Trophoblast cell (in vitro differentiated cells and primary cell): ENCODE data around the gene SLIT1.

Experiments used
- DNase-seq, 2 donors: peaks; one replicate each; pipeline ENCODE4 v3.0.0-alpha.2; 2016
- H2AFZ ChIP-seq: 2 replicates; pipeline ENCODE4 v1.6.1; 2013; ENCODE audit warnings: low read length, moderate library complexity, mild to moderate bottlenecking; ENCODE audit not compliant: insufficient read depth, poor library complexity
- H2AK5ac ChIP-seq: 2 replicates; pipeline ENCODE4 v1.6.1; 2013; ENCODE audit warnings: mild to moderate bottlenecking, low read length
- H2BK120ac ChIP-seq: 2 replicates; pipeline ENCODE4 v1.6.1; 2013; ENCODE audit warnings: low read length, mild to moderate bottlenecking, moderate library complexity; ENCODE audit not compliant: insufficient read depth, poor library complexity
- H2BK12ac ChIP-seq: 2 replicates; pipeline ENCODE4 v1.6.1; 2013; ENCODE audit warnings: mild to moderate bottlenecking, low read length, moderate library complexity
- H2BK5ac ChIP-seq: 2 replicates; pipeline ENCODE4 v1.6.1; 2013; ENCODE audit warnings: low read length, low read depth, moderate library complexity, mild to moderate bottlenecking; ENCODE audit not compliant: poor library complexity
- H3K14ac ChIP-seq: 2 replicates; pipeline ENCODE4 v1.6.1; 2013; ENCODE audit warnings: mild to moderate bottlenecking, low read length
- H3K18ac ChIP-seq: 2 replicates; pipeline ENCODE4 v1.6.1; 2013; ENCODE audit warnings: mild to moderate bottlenecking, low read length
- H3K23ac ChIP-seq: 2 replicates; pipeline ENCODE4 v1.6.1; 2013; ENCODE audit warnings: low read length
- H3K27ac ChIP-seq: 2 replicates; pipeline ENCODE4 v1.5.1; 2013; ENCODE audit warnings: low read depth, mild to moderate bottlenecking, inconsistent platforms, low read length, moderate library complexity
- H3K27me3 ChIP-seq: 2 replicates; pipeline ENCODE4 v1.6.1; 2013; ENCODE audit warnings: inconsistent platforms, mild to moderate bottlenecking, low read length, moderate library complexity; ENCODE audit not compliant: insufficient read depth
- H3K36me3 ChIP-seq, 2 experiments: 1 replicate in 1 of 2; 2 replicates in 1 of 2; pipeline ENCODE4 v1.6.1; 2013; ENCODE audit warnings: low read length in 2 of 2, mild to moderate bottlenecking in 2 of 2, moderate library complexity in 1 of 2; ENCODE audit not compliant: insufficient read depth in 2 of 2, control insufficient read depth in 1 of 2
- H3K4ac ChIP-seq: 2 replicates; pipeline ENCODE4 v1.6.1; 2013; ENCODE audit warnings: low read depth, mild to moderate bottlenecking, low read length, moderate library complexity
- H3K4me1 ChIP-seq, 2 experiments: 1 replicate in 1 of 2; 2 replicates in 1 of 2; pipeline ENCODE4 v1.6.1; 2013; ENCODE audit warnings: low read length in 2 of 2, mild to moderate bottlenecking in 2 of 2, moderate library complexity in 1 of 2; ENCODE audit not compliant: insufficient read depth in 2 of 2, control insufficient read depth in 1 of 2
- H3K4me2 ChIP-seq: 2 replicates; pipeline ENCODE4 v1.6.1; 2013; ENCODE audit warnings: inconsistent platforms, mild to moderate bottlenecking, low read length, moderate library complexity
- H3K4me3 ChIP-seq: 2 replicates; pipeline ENCODE4 v1.5.1; 2013; ENCODE audit warnings: mild to moderate bottlenecking, low read depth, low read length, inconsistent platforms
- H3K79me1 ChIP-seq: one replicate; pipeline ENCODE4 v1.6.1; 2013; ENCODE audit warnings: low read length
- H3K79me2 ChIP-seq: 2 replicates; pipeline ENCODE4 v1.6.1; 2013; ENCODE audit warnings: low read length, mild to moderate bottlenecking; ENCODE audit not compliant: control insufficient read depth, insufficient read depth, poor library complexity
- H3K9ac ChIP-seq: 2 replicates; pipeline ENCODE4 v1.6.1; 2013; ENCODE audit warnings: mild to moderate bottlenecking, low read length
- H3K9me3 ChIP-seq: 2 replicates; pipeline ENCODE4 v1.6.1; 2013; ENCODE audit warnings: low read depth, mild to moderate bottlenecking, control low read depth, inconsistent platforms, low read length; ENCODE audit not compliant: insufficient read depth
- H4K12ac ChIP-seq: 2 replicates; pipeline ENCODE4 v1.6.1; 2013; ENCODE audit warnings: low read depth, mild to moderate bottlenecking, low read length, moderate library complexity
- H4K8ac ChIP-seq: 2 replicates; pipeline ENCODE4 v1.6.1; 2013; ENCODE audit warnings: low read depth, mild to moderate bottlenecking, low read length, moderate library complexity
- H4K91ac ChIP-seq: one replicate; pipeline ENCODE4 v1.6.1; 2013; ENCODE audit warnings: low read depth, mild to moderate bottlenecking, low read length, moderate library complexity
- WGBS: extraction: QIAGEN DNeasy Blood & Tissue Kit; methylation state at CpG from one replicate; pipeline ENCODE4 v1.1.7; 2013; ENCODE audit warnings: missing lambda C conversion rate; ENCODE audit not compliant: insufficient read length, insufficient coverage; ENCODE audit errors: extremely low coverage; 5-methylcytosine and 5-hydroxymethylcytosine counted together

The SLIT1 gene

GRCh38 chr10:97195706-97196222 lies 10.0 kb upstream of the SLIT1 start:
- H3K36me3 ChIP-seq = no peaks in the 10 kb centered on the region
- DNase-seq = peak in 1 of 2 donors; percentile 18
- H3K27ac ChIP-seq = no peak overlapping the region
- H3K9ac ChIP-seq = no peak overlapping the region
- no peak overlapping the region for H3K4ac ChIP-seq
- H3K14ac ChIP-seq = no peak overlapping the region
- peak overlapping the region; percentile 90 for H3K4me2 ChIP-seq
- no CpG with 5 or more reads among the region's 11 CpGs for WGBS
- H2AK5ac ChIP-seq = no peak overlapping the region
- peaks cover 0 to 3% of the 10 kb centered on the region in 2 experiments for H3K4me1 ChIP-seq
- H4K8ac ChIP-seq = no peak overlapping the region
- no peak overlapping the region for H3K23ac ChIP-seq
- H2AFZ ChIP-seq = peak overlapping the region; percentile 62
- H2BK120ac ChIP-seq = no peak overlapping the region
- H4K12ac ChIP-seq = no peak overlapping the region
- H3K79me1 ChIP-seq = no peaks in the 10 kb centered on the region
- H3K18ac ChIP-seq = no peak overlapping the region
- no peaks in the 10 kb centered on the region for H3K9me3 ChIP-seq
- H4K91ac ChIP-seq = no peak overlapping the region
- no peaks in the 10 kb centered on the region for H3K79me2 ChIP-seq
- no peak overlapping the region for H2BK12ac ChIP-seq
- H3K27me3 ChIP-seq = peaks cover 10% of the 10 kb centered on the region
- peak overlapping the region; percentile 42 for H3K4me3 ChIP-seq
- no peak overlapping the region for H2BK5ac ChIP-seq

- Histone ChIP-seq H3K36me3 (no peaks in the 10 kb centered on the region), H3K9me3 (no peaks in the 10 kb centered on the region), H4K12ac (no peak overlapping the region), H3K23ac (no peak overlapping the region), H3K4me2 (no peak overlapping the region), H3K27ac (no peak overlapping the region), H3K79me2 (no peaks in the 10 kb centered on the region), H2AFZ (no peak overlapping the region), H3K4ac (no peak overlapping the region), H3K14ac (no peak overlapping the region), H3K9ac (no peak overlapping the region), H2BK12ac (no peak overlapping the region), H3K27me3 (peaks cover 10% of the 10 kb centered on the region), H2BK5ac (no peak overlapping the region), H3K4me1 (peaks cover 0 to 3% of the 10 kb centered on the region in 2 experiments), H2AK5ac (no peak overlapping the region), H4K8ac (no peak overlapping the region), H3K79me1 (no peaks in the 10 kb centered on the region), H2BK120ac (no peak overlapping the region), H3K18ac (no peak overlapping the region), H3K4me3 (no peak overlapping the region), H4K91ac (no peak overlapping the region)
- no peak for DNase-seq
- WGBS = 100% methylated on average over 3 of the region's 5 CpGs
Measured at GRCh38 chr10:97192952-97193435, 7.2 kb upstream of the SLIT1 start.

- Histone ChIP-seq H3K4me1 (peaks cover 4% of the 10 kb centered on the region in 2 experiments), H4K12ac (no peak overlapping the region), H2BK5ac (no peak overlapping the region), H3K4me2 (no peak overlapping the region), H3K27me3 (peaks cover 17% of the 10 kb centered on the region), H3K18ac (no peak overlapping the region), H3K79me1 (no peaks in the 10 kb centered on the region), H2BK120ac (no peak overlapping the region), H3K4me3 (no peak overlapping the region), H3K27ac (no peak overlapping the region), H3K4ac (no peak overlapping the region), H3K23ac (no peak overlapping the region), H3K9ac (no peak overlapping the region), H2AFZ (no peak overlapping the region), H2AK5ac (no peak overlapping the region), H3K14ac (no peak overlapping the region), H4K8ac (no peak overlapping the region), H4K91ac (no peak overlapping the region), H3K36me3 (no peaks in the 10 kb centered on the region), H3K9me3 (no peaks in the 10 kb centered on the region), H3K79me2 (no peaks in the 10 kb centered on the region), H2BK12ac (no peak overlapping the region)
- no CpG with 5 or more reads among the region's 2 CpGs for WGBS
- no peak for DNase-seq
Measured at GRCh38 chr10:97190450-97190849, 4.7 kb upstream of the SLIT1 start.

- Histone ChIP-seq H2BK12ac (no peak overlapping the region), H3K9ac (no peak overlapping the region), H3K18ac (no peak overlapping the region), H3K27me3 (peaks cover 35% of the 10 kb centered on the region), H2AK5ac (no peak overlapping the region), H3K79me1 (no peaks in the 10 kb centered on the region), H3K9me3 (peaks cover 3% of the 10 kb centered on the region), H3K4me1 (peaks cover 4 to 7% of the 10 kb centered on the region in 2 experiments), H4K12ac (no peak overlapping the region), H3K79me2 (no peaks in the 10 kb centered on the region), H3K4me2 (no peak overlapping the region), H3K4me3 (no peak overlapping the region), H2BK5ac (no peak overlapping the region), H2BK120ac (no peak overlapping the region), H4K91ac (no peak overlapping the region), H3K14ac (no peak overlapping the region), H2AFZ (no peak overlapping the region), H3K27ac (no peak overlapping the region), H3K4ac (no peak overlapping the region), H3K36me3 (no peaks in the 10 kb centered on the region), H4K8ac (no peak overlapping the region), H3K23ac (no peak overlapping the region)
- WGBS = no CpG with 5 or more reads among the region's 11 CpGs
- no peak for DNase-seq
Measured at GRCh38 chr10:97188261-97188711, 2.5 kb upstream of the SLIT1 start.
